Measurements from ENCODE around the gene ZNF516.

ZNF516 gene

DNA sequence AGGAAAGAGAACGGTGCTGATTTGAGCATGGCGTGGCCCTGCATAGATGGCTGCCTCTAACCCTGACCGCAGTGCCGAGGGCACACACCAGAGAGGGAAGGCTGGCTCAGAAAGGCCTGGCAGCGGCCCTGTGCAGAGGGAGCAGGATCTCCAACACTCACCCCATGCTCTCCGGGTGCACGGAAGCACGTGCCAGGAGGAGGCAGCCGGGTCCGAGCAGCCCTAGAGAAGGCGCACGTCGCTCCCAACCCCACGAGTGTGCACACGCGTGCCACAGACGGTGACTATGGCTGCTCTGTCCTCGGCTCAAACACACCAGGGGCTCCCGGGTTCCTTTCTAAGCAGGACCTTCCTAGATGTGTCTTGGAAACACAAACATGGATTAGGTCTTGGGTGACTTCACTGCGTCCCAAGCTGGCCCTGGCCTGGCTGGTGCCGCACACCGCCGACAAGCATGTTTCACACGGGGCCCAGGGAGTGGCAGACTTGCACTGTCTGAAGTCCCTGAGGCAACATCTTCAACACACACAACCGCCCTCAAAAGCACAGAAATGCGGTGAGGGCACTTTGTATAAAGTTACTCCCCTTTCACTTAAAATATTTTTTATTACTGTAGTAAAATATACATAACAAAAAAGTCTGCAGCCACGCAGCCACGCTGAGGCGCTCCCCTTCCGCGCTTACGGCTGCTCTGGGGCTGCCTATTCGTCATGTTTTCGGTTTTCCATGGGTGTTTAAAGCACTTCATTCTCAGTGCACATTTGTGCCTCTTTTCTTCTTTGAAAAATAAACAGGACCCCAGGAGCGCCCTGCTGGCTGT, 110.0 kb downstream of the ZNF516 start:
- no peak for TF ChIP-seq CTCF (IDR thresholded peaks at IDR 0.05)
- Histone ChIP-seq H3K4me1 (ENCODE audit: control insufficient read depth in 1 of 2, insufficient read depth in 1 of 2, low read depth in 1 of 2, low read length in 1 of 2) (peaks cover 35 to 45% of the 10 kb centered on the region in 2 experiments), H3K27me3 (no peaks in the 10 kb centered on the region), H3K27ac (no peak overlapping the region), H3K9me3 (no peaks in the 10 kb centered on the region), H3K4me3 (ENCODE audit: low read depth in 1 of 2, low read length in 1 of 2) (no peak overlapping the region), H3K36me3 (peaks cover 28% of the 10 kb centered on the region)

DNA sequence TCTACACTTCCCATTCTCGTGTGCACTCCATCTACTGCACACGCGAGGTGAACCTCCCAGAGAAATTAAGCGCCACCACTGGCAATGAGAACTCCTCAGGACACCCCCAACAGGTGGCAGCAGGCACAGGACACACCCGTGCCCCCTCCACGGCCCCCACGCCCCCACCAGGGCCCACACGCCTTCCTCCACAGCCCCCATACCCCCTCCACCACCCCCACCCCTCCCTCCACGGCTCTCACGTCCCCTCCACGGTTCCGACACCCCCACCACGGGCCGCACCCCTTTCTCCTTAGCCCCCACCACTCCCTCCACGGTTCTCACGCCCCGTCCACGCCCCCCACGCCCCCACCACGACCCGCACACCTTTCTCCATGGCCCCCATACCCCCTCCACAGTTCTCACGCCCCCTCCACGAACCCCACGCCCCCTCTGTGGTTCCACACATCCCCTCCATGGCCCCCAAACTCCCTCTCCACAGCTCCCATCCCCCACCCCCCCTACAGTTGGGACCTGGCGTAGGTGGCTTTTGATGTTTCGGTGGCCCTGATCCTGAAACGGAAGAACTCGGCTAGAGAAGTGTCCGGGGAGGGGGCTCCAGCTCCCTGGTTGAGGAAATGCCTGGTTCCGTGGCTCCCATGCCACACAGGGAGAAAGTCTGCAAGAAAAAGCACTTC, 110.8 kb downstream of the ZNF516 start:
- peaks cover 37% of the 10 kb centered on the region for H3K36me3 ChIP-seq
- no peak overlapping the region for H3K27ac ChIP-seq
- H3K9me3 ChIP-seq, result no peaks in the 10 kb centered on the region
- H3K27me3 ChIP-seq, result no peaks in the 10 kb centered on the region
- no peak overlapping the region for H3K4me3 ChIP-seq (ENCODE audit: low read depth in 1 of 2, low read length in 1 of 2)
- H3K4me1 ChIP-seq (ENCODE audit: control insufficient read depth in 1 of 2, insufficient read depth in 1 of 2, low read depth in 1 of 2, low read length in 1 of 2), result peaks cover 27 to 37% of the 10 kb centered on the region in 2 experiments
- TF ChIP-seq CTCF (IDR thresholded peaks at IDR 0.05), result no peak

GRCh38 chr18:76383636-76384035, 111.4 kb downstream of the ZNF516 start:
- no peak overlapping the region for H3K27ac ChIP-seq
- peaks cover 43% of the 10 kb centered on the region for H3K36me3 ChIP-seq

DNA sequence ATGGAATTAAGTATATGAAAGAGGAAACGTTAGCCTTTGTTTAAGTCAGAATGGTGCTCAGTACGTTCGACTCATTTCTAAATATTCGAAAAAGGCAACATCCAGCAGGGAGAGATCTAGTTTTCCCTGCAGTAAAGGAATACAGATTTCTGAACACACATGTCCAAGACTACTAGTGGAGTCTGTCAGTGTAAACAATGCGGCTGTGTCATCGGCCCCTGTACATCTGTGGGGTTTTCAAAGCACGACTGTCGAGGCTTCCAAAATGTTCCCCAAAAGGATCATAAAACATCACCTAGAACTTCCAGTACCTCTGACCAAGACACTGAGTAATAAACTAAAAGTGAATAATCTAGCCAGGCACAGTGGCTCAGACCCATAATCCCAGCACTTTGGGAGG, 112.8 kb downstream of the ZNF516 start:
- H3K4me1 ChIP-seq (ENCODE audit: control insufficient read depth in 1 of 2, insufficient read depth in 1 of 2, low read depth in 1 of 2, low read length in 1 of 2), result peaks cover 10 to 20% of the 10 kb centered on the region in 2 experiments
- no peak overlapping the region for H3K27ac ChIP-seq
- peaks cover 56% of the 10 kb centered on the region for H3K36me3 ChIP-seq
- H3K4me3 ChIP-seq (ENCODE audit: low read depth in 1 of 2, low read length in 1 of 2), result no peak overlapping the region
- H3K9me3 ChIP-seq, result no peaks in the 10 kb centered on the region
- no peak for TF ChIP-seq CTCF (IDR thresholded peaks at IDR 0.05)
- no peaks in the 10 kb centered on the region for H3K27me3 ChIP-seq

More at GRCh38 chr18:76383636-76384035, 111.4 kb downstream of the ZNF516 start:
- TF ChIP-seq CTCF (IDR thresholded peaks at IDR 0.05), result no peak
- H3K4me3 ChIP-seq (ENCODE audit: low read depth in 1 of 2, low read length in 1 of 2), result no peak overlapping the region
- H3K27me3 ChIP-seq, result no peaks in the 10 kb centered on the region
- H3K9me3 ChIP-seq, result no peaks in the 10 kb centered on the region
- peaks cover 21 to 31% of the 10 kb centered on the region in 2 experiments for H3K4me1 ChIP-seq (ENCODE audit: control insufficient read depth in 1 of 2, insufficient read depth in 1 of 2, low read depth in 1 of 2, low read length in 1 of 2)

DNA sequence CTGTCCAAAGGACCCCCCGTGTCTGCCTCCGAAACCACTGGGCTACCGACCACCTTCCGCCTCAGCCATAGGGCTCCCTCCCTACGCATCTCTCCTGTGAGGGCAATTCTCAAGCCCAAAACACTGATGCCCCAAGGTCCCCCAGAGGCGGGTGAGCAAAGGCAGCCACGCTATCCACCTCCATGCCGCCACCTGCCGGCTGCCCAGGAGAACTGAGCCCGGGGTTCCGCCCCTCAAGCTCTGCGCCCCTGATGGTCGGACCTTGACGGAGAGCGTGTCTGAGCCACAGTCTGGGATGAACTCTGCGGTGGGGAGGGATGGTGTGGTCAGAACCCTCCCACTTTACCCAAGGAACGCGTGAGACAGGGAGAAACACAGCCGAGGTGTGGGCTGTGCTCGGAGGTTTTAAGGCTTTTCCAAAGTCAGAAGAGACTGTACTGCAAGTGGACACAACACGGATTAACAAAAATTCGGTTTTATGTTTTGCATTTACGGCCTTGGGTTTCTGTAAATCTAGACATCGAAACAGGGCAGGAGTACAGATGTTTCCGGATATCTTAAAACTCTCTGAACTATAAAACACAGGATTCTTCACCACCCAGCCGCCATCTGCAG, 114.1 kb downstream of the ZNF516 start:
- peaks cover 61% of the 10 kb centered on the region for H3K36me3 ChIP-seq
- no peak overlapping the region for H3K4me3 ChIP-seq (ENCODE audit: low read depth in 1 of 2, low read length in 1 of 2)

More for the DNA sequence above, 114.1 kb downstream of the ZNF516 start:
- no peaks in the 10 kb centered on the region for H3K9me3 ChIP-seq
- no peak for TF ChIP-seq CTCF (IDR thresholded peaks at IDR 0.05)
- H3K4me1 ChIP-seq (ENCODE audit: control insufficient read depth in 1 of 2, insufficient read depth in 1 of 2, low read depth in 1 of 2, low read length in 1 of 2), result peaks cover 12 to 19% of the 10 kb centered on the region in 2 experiments
- H3K27me3 ChIP-seq, result no peaks in the 10 kb centered on the region
- H3K27ac ChIP-seq, result no peak overlapping the region

Measured in neutrophil (primary cell).